Measurements from ENCODE around the gene FBXL20.

GRCh38 chr17:39283896-39284295 lies 117.5 kb downstream of the FBXL20 start:
- TF ChIP-seq REST (IDR thresholded peaks at IDR 0.05; ENCODE audit: insufficient read depth in 1 of 2, low read depth in 2 of 2, low read length in 2 of 2) (no peak), POLR2AphosphoS5 (IDR thresholded peaks at IDR 0.05; ENCODE audit: low read depth, low read length) (no peak), TAF1 (IDR thresholded peaks at IDR 0.05; ENCODE audit: borderline replicate concordance, insufficient read depth, low read length) (no peak), FOXP2 (optimal IDR thresholded peaks at IDR 0.05; ENCODE audit: borderline replicate concordance, extremely low read depth, extremely low read length, insufficient read depth) (no peak), SIN3A (IDR thresholded peaks at IDR 0.05; ENCODE audit: borderline replicate concordance, insufficient read depth, low read length) (no peak)

Measured in PFSK-1 (cell line).